Lung (tissue), 12 donors: ENCODE results near the gene ZNF638. TPM values are rescaled to one million over a fixed set of nuclear protein-coding genes. Genes with fewer than 3 reads are reported as not detected.

ENCODE experiments used
- ATAC-seq: fragments of 200-7000 bp; cut with Tn5 transposase; one replicate; pipeline ENCODE4 v1.9.1; 2020; ENCODE audit warnings: moderate number of reproducible peaks; ENCODE audit not compliant: insufficient read depth, low FRiP score
- DNase-seq, 3 donors: peaks; one replicate each; pipeline ENCODE4 v3.0.0-alpha.2; 2013 to 2017
- H3K27ac ChIP-seq, 2 donors: one replicate each; pipeline ENCODE4 v1.5.1; 2013; ENCODE audit warnings: mild to moderate bottlenecking in 2 of 2, moderate library complexity in 2 of 2, control low read depth in 1 of 2, inconsistent platforms in 1 of 2, low read depth in 1 of 2, low read length in 1 of 2
- H3K27me3 ChIP-seq, 3 donors: one replicate each; pipeline ENCODE4 v1.5.1; 2013; ENCODE audit warnings: low read length in 2 of 3; ENCODE audit not compliant: control insufficient read depth in 3 of 3, insufficient read depth in 3 of 3
- H3K36me3 ChIP-seq, 4 donors: one replicate each; pipeline ENCODE4 v1.5.1; 2013; ENCODE audit warnings: low read length in 4 of 4, mild to moderate bottlenecking in 1 of 4, moderate library complexity in 1 of 4; ENCODE audit not compliant: control insufficient read depth in 4 of 4, insufficient read depth in 4 of 4
- H3K4me1 ChIP-seq, 5 donors: one replicate each; pipeline ENCODE4 v1.5.1; 2013; ENCODE audit warnings: low read length in 5 of 5, mild to moderate bottlenecking in 2 of 5, moderate library complexity in 1 of 5; ENCODE audit not compliant: control insufficient read depth in 5 of 5, insufficient read depth in 5 of 5
- H3K4me3 ChIP-seq: one replicate; pipeline ENCODE4 v1.5.1; 2013; ENCODE audit warnings: mild to moderate bottlenecking, control low read depth, moderate library complexity
- H3K9ac ChIP-seq, 2 donors: one replicate each; pipeline ENCODE4 v1.5.1; 2013; ENCODE audit warnings: low read length in 2 of 2, control low read depth in 1 of 2; ENCODE audit not compliant: insufficient read depth in 1 of 2
- H3K9me3 ChIP-seq, 4 donors: one replicate each; pipeline ENCODE4 v1.5.1; 2013; ENCODE audit warnings: low read length in 3 of 4, mild to moderate bottlenecking in 1 of 4, moderate library complexity in 1 of 4; ENCODE audit not compliant: control insufficient read depth in 4 of 4, insufficient read depth in 3 of 4
- CTCF ChIP-seq: IDR thresholded peaks from 2 replicates; pipeline ENCODE4 v1.5.1; 2012; ENCODE audit warnings: mild to moderate bottlenecking; ENCODE audit errors: control extremely low read depth, extremely low read depth
- WGBS, 2 donors: extraction: QIAGEN DNeasy Blood & Tissue Kit; methylation state at CpG; one replicate each; pipeline ENCODE4 v1.1.7; 2013; 5-methylcytosine and 5-hydroxymethylcytosine counted together
- polyA plus RNA-seq, 2 donors: library from polyadenylated mRNA; stranded (reverse); fragments of 200-250 nt; gene quantifications; one replicate each; pipeline ENCODE4 v1.2.1, GENCODE V29; 2013
- total RNA-seq, 2 donors: library from RNA; depleted of rRNA in 1 of 2; stranded (reverse); fragments of >200 nt in 1 of 2; gene quantifications; one replicate each; pipeline ENCODE4 v1.2.1, GENCODE V29; 2014 to 2021
- donor health status: control.
- donor health status: control.
- donor health status: Bipolar disorder and iron deficiency.
- donor health status: healthy.
- donor health status: DM: yes; HTN: yes; CAD: no.

Gene ZNF638
- total and polyA plus RNA-seq, 4 donors: 45.1 to 371 (median 105) TPM

GRCh38 chr2:71454221-71455010 lies 122.8 kb downstream of the ZNF638 start:
- Histone ChIP-seq H3K4me1 (peaks cover 0 to 27% (median 10%) of the 10 kb centered on the region in 5 donors), H3K9ac (no peak overlapping the region), H3K9me3 (no peaks in the 10 kb centered on the region), H3K36me3 (no peaks in the 10 kb centered on the region), H3K27ac (peak overlapping the region in 1 of 2 donors; percentile 74), H3K4me3 (peak overlapping the region; percentile 41), H3K27me3 (peaks cover 0 to 8% (median 5%) of the 10 kb centered on the region in 3 donors)
- ATAC-seq (no peak), DNase-seq (peak in 2 of 3 donors; percentile 26 to 30)
- 48 to 52% methylated on average over 17 of the region's 17 CpGs for WGBS, 2 donors
- TF ChIP-seq CTCF: no peak

- no peak for TF ChIP-seq CTCF
- ATAC-seq: no peak
- Histone ChIP-seq H3K9me3 (no peaks in the 10 kb centered on the region), H3K27ac (peak overlapping the region in 1 of 2 donors; percentile 50), H3K27me3 (peaks cover 0 to 8% (median 5%) of the 10 kb centered on the region in 3 donors), H3K4me3 (no peak overlapping the region), H3K4me1 (peaks cover 0 to 27% (median 11%) of the 10 kb centered on the region in 5 donors), H3K9ac (no peak overlapping the region), H3K36me3 (no peaks in the 10 kb centered on the region)
- DNase-seq: peak in 2 of 3 donors; percentile 32 to 35
- 66 to 68% methylated on average over 8 of the region's 8 CpGs for WGBS, 2 donors
Measured at GRCh38 chr2:71455011-71455740, 123.6 kb downstream of the ZNF638 start.

- no peak for TF ChIP-seq CTCF
- WGBS, 2 donors: 53 to 56% methylated on average over 6 of the region's 6 CpGs
- Histone ChIP-seq H3K4me3 (no peak overlapping the region), H3K27me3 (peaks cover 0 to 8% (median 5%) of the 10 kb centered on the region in 3 donors), H3K4me1 (peaks cover 0 to 27% (median 15%) of the 10 kb centered on the region in 5 donors), H3K36me3 (no peaks in the 10 kb centered on the region), H3K27ac (peak overlapping the region in 1 of 2 donors; percentile 62), H3K9ac (no peak overlapping the region), H3K9me3 (no peaks in the 10 kb centered on the region)
- ATAC-seq: no peak
- DNase-seq: no peak
Measured at GRCh38 chr2:71455741-71456569, 124.4 kb downstream of the ZNF638 start.
